ENCODE measurements around the gene ZNF592. TPM values are rescaled to one million over a fixed set of nuclear protein-coding genes. Genes with fewer than 3 reads are reported as not detected.

The ZNF592 gene
- total and polyA plus RNA-seq, 8 donors = 3.8 to 36.8 (median 9.8) TPM

DNA sequence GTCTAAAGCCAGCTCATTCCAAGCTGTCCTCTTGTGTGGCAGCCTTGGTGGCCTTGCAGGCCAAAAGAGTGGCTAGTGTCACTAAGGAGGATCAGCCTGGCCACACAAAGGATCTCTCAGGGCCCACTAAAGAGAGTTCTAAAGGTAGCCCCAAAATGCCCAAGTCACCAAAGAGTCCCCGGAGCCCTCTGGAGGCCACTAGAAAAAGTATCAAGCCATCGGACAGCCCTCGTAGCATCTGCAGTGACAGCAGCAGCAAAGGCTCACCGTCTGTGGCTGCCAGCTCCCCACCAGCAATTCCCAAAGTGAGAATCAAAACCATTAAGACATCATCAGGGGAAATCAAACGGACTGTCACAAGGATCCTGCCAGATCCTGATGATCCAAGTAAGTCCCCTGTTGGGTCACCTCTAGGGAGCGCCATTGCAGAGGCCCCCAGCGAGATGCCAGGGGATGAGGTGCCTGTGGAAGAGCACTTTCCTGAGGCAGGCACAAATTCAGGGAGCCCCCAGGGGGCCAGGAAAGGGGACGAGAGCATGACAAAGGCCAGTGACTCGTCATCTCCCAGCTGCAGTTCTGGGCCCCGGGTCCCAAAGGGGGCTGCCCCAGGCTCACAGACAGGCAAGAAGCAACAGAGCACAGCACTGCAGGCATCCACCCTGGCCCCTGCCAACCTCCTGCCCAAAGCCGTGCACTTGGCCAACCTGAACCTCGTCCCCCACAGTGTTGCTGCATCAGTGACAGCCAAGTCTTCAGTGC lies 35.3 kb downstream of the ZNF592 start:
- no peaks in the 10 kb centered on the region for H3K27me3 ChIP-seq
- no peak overlapping the region for H3K27ac ChIP-seq
- peaks cover 32 to 69% (median 58%) of the 10 kb centered on the region in 4 donors for H3K36me3 ChIP-seq
- DNase-seq = no peak
- no peak overlapping the region for H3K4me3 ChIP-seq
- H3K4me1 ChIP-seq = peaks cover 0 to 35% (median 17%) of the 10 kb centered on the region in 4 donors
- intact Hi-C loops (cut with DNase I; ENCODE audit: low total_unique reads) = no loop called here
- TF ChIP-seq, protein P1, sequence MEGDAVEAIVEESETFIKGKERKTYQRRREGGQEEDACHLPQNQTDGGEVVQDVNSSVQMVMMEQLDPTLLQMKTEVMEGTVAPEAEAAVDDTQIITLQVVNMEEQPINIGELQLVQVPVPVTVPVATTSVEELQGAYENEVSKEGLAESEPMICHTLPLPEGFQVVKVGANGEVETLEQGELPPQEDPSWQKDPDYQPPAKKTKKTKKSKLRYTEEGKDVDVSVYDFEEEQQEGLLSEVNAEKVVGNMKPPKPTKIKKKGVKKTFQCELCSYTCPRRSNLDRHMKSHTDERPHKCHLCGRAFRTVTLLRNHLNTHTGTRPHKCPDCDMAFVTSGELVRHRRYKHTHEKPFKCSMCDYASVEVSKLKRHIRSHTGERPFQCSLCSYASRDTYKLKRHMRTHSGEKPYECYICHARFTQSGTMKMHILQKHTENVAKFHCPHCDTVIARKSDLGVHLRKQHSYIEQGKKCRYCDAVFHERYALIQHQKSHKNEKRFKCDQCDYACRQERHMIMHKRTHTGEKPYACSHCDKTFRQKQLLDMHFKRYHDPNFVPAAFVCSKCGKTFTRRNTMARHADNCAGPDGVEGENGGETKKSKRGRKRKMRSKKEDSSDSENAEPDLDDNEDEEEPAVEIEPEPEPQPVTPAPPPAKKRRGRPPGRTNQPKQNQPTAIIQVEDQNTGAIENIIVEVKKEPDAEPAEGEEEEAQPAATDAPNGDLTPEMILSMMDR (IDR thresholded peaks at IDR 0.05) = no peak
- no peak for TF ChIP-seq POLR2A (IDR thresholded peaks at IDR 0.05)
- TF ChIP-seq POLR2AphosphoS5 (IDR thresholded peaks at IDR 0.05) = no peak
- no peak for TF ChIP-seq EP300 (IDR thresholded peaks at IDR 0.05)
- 83 to 92% (median 89%) methylated on average over 9 to 12 of the region's 12 CpGs for WGBS, 5 donors
- no peaks in the 10 kb centered on the region for H3K9me3 ChIP-seq

DNA sequence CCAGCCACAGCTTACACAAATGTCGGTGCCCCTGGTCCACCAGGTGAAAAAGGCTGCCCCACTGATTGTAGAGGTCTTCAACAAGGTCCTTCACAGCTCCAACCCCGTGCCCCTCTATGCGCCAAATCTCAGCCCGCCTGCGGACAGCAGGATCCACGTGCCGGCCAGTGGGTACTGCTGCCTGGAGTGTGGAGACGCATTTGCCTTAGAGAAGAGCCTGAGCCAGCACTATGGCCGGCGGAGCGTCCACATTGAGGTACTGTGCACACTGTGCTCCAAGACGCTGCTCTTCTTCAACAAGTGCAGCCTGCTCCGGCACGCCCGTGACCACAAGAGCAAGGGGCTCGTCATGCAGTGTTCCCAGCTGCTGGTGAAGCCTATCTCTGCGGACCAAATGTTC lies 35.9 kb downstream of the ZNF592 start:
- no peak for DNase-seq
- intact Hi-C loops (cut with DNase I; ENCODE audit: low total_unique reads) = no loop called here
- peaks cover 0 to 35% (median 17%) of the 10 kb centered on the region in 4 donors for H3K4me1 ChIP-seq
- H3K4me3 ChIP-seq = no peak overlapping the region
- peaks cover 32 to 65% (median 55%) of the 10 kb centered on the region in 4 donors for H3K36me3 ChIP-seq
- H3K9me3 ChIP-seq = no peaks in the 10 kb centered on the region
- no peak overlapping the region for H3K27ac ChIP-seq
- H3K27me3 ChIP-seq = no peaks in the 10 kb centered on the region
- TF ChIP-seq EP300 (IDR thresholded peaks at IDR 0.05) (no peak), POLR2AphosphoS5 (IDR thresholded peaks at IDR 0.05) (no peak), POLR2A (IDR thresholded peaks at IDR 0.05) (no peak)
- TF ChIP-seq, protein P1 (IDR thresholded peaks at IDR 0.05) = no peak
- WGBS, 5 donors = 93 to 98% (median 97%) methylated on average over 6 to 17 of the region's 17 CpGs

DNA sequence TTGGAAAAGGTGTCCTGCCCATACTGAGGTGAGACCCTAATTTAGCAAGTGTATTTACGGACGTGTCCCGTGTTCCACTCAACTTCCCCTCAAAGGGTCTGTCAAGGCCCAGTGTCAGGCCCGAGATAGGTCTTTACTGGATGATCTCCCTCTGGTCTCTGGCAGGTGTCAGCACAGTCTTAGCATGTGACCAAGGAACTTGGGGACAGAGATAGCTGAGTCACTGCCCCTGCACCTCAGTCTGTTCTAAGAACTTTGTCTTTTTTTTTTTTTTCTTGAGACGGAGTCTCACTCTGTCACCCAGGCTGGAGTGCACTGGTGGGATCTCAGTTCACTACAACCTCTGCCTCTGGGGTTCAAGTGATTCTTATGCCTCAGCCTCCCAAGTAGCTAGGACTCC lies 36.7 kb downstream of the ZNF592 start:
- TF ChIP-seq, protein P1 (IDR thresholded peaks at IDR 0.05) = no peak
- no peak for TF ChIP-seq EP300 (IDR thresholded peaks at IDR 0.05)
- no peak for TF ChIP-seq POLR2A (IDR thresholded peaks at IDR 0.05)
- TF ChIP-seq POLR2AphosphoS5 (IDR thresholded peaks at IDR 0.05) = no peak
- no peaks in the 10 kb centered on the region for H3K27me3 ChIP-seq
- no peak for DNase-seq
- no peak overlapping the region for H3K27ac ChIP-seq
- intact Hi-C loops (cut with DNase I; ENCODE audit: low total_unique reads) = no loop called here
- H3K36me3 ChIP-seq = peaks cover 32 to 68% (median 55%) of the 10 kb centered on the region in 4 donors
- no peaks in the 10 kb centered on the region for H3K9me3 ChIP-seq
- no peak overlapping the region for H3K4me3 ChIP-seq
- H3K4me1 ChIP-seq = peaks cover 4 to 39% (median 14%) of the 10 kb centered on the region in 4 donors
- WGBS, 5 donors = 82 to 98% (median 88%) methylated on average over 5 of the region's 5 CpGs

DNA sequence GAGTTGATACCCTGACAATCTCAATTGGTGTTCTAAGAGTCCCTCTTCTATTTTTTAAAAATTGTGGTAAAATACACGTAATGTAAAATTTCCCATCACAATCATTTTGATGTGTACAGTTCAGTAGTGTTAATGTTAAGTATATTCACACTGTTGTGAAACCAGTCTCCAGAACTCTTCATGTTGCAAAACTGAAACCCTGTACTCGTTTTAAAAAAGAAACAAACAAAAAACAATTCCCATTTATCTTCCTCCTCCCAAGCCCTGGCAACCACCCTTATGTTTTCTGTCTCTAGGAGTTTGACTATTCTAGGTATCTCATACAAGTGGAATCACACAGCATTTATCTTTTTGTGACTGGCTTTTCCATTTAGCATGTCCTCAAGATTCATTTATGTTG lies 40.1 kb downstream of the ZNF592 start:
- no peak for DNase-seq
- H3K9me3 ChIP-seq = no peaks in the 10 kb centered on the region
- no peak overlapping the region for H3K27ac ChIP-seq
- WGBS, 5 donors = 60 to 74% (median 64%) methylated on average over 2 of the region's 2 CpGs
- H3K4me3 ChIP-seq = no peak overlapping the region
- H3K4me1 ChIP-seq = peaks cover 4 to 39% (median 15%) of the 10 kb centered on the region in 4 donors
- peaks cover 23 to 77% (median 65%) of the 10 kb centered on the region in 4 donors for H3K36me3 ChIP-seq
- no peak for TF ChIP-seq POLR2A (IDR thresholded peaks at IDR 0.05)
- no peak for TF ChIP-seq EP300 (IDR thresholded peaks at IDR 0.05)
- TF ChIP-seq, protein P1 (IDR thresholded peaks at IDR 0.05) = no peak
- TF ChIP-seq POLR2AphosphoS5 (IDR thresholded peaks at IDR 0.05) = no peak
- intact Hi-C loops (cut with DNase I; ENCODE audit: low total_unique reads) = no loop called here
- H3K27me3 ChIP-seq = no peaks in the 10 kb centered on the region
